HUES6 (cell line): ENCODE data around the gene PLA2G12A.

Source experiments
- H3K27ac ChIP-seq: 2 replicates; pipeline ENCODE4 v1.7.0; 2013; ENCODE audit warnings: low read depth, mild to moderate bottlenecking, low read length, inconsistent platforms
- H3K27me3 ChIP-seq: 2 replicates; pipeline ENCODE4 v1.6.1; 2013; ENCODE audit warnings: low read length; ENCODE audit not compliant: control insufficient read depth, insufficient read depth
- H3K36me3 ChIP-seq: 2 replicates; pipeline ENCODE4 v1.6.1; 2013; ENCODE audit warnings: low read length; ENCODE audit not compliant: control insufficient read depth, insufficient read depth
- H3K4me1 ChIP-seq: 2 replicates; pipeline ENCODE4 v1.6.1; 2013; ENCODE audit warnings: low read length; ENCODE audit not compliant: control insufficient read depth, insufficient read depth
- H3K4me3 ChIP-seq: 2 replicates; pipeline ENCODE4 v1.5.1; 2013; ENCODE audit warnings: low read depth, low read length
- H3K9ac ChIP-seq: one replicate; pipeline ENCODE4 v1.6.1; 2013; ENCODE audit warnings: mild to moderate bottlenecking, low read length
- H3K9me3 ChIP-seq: 2 replicates; pipeline ENCODE4 v1.6.1; 2013; ENCODE audit warnings: low read depth, low read length; ENCODE audit not compliant: control insufficient read depth, insufficient read depth

PLA2G12A gene

DNA sequence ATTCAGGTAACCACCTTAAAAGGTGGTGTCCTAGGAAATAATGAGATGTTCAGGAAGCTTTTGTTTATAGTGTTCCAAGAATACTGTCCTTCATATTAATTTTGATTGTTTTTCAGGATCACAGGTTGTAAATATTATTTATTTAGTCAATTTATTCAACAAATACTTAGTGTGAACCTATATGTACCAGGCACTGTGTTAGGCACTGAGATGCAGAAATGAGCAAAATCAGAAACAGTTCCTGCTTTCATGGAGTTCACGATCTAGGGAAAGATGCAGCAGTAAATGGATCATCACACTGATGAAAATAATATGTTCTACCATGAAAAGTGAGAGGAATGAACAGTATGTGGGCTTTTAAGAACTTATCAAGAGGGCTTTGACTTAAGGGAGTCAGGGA is 18.2 kb upstream of the PLA2G12A start:
- Histone ChIP-seq H3K4me3 (no peak overlapping the region), H3K9me3 (no peaks in the 10 kb centered on the region), H3K36me3 (no peaks in the 10 kb centered on the region), H3K9ac (no peak overlapping the region), H3K27ac (no peak overlapping the region), H3K27me3 (no peaks in the 10 kb centered on the region), H3K4me1 (no peaks in the 10 kb centered on the region)

DNA sequence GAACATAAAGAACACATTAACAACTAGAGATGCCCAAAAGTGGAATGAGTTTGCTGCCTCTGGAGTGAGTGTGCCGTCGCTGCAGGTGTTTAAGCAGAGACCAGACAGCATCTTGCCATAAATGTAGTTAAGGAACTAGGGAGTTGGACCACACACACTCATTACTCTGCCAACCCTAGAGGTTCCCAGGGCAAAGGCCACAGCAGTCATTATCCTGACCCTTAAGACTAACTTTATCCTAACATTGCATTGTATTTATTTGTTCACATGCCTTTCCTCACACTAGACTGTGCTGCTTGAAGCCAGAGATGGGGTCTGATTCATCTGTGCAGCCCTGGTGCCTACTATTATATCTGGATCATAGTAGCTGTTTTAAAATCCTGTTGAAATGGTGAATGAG is 16.9 kb upstream of the PLA2G12A start:
- Histone ChIP-seq H3K27me3 (no peaks in the 10 kb centered on the region), H3K4me1 (no peaks in the 10 kb centered on the region), H3K27ac (no peak overlapping the region), H3K36me3 (no peaks in the 10 kb centered on the region), H3K9ac (no peak overlapping the region), H3K4me3 (no peak overlapping the region), H3K9me3 (no peaks in the 10 kb centered on the region)

DNA sequence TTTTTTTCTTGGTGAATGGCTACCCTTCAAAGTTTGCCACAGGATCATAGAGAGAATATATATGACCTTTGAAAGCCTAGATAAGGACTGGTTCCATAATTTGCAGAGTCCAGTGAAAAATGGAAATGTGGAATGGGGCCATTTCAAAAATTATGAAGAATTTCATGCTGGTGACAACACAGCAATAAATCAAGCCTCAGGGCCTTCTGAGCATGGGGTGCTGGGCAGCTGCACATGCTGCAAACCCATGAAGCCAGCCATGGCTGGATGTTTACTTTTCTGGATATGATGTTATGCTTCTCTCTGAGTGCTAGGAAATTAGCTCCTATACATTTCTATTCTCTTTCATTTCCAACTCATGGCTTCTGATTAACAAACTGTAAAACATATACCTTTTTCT is 16.0 kb upstream of the PLA2G12A start:
- Histone ChIP-seq H3K9me3 (no peaks in the 10 kb centered on the region), H3K27ac (no peak overlapping the region), H3K36me3 (no peaks in the 10 kb centered on the region), H3K9ac (no peak overlapping the region), H3K27me3 (no peaks in the 10 kb centered on the region), H3K4me3 (no peak overlapping the region), H3K4me1 (no peaks in the 10 kb centered on the region)

DNA sequence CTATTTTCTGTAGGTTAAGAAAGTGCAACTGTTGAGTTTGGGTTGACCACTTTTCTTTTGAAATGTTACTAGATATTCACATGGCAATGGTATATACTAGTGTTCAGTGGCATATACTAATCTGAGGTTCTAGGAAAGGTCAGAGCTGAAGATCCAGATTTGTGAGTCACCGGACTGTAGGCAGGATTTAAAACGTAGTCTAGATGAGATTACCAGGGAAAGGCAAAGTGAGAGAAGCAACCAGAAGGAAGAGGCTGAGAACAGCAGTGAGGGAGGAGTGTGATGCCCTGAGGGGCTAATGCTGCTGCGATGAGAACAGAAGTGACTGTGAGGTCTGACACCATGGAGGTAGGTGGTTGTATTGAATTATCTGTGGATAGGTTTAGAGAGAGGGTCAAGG is 9.7 kb upstream of the PLA2G12A start:
- no peak overlapping the region for H3K4me3 ChIP-seq
- no peak overlapping the region for H3K27ac ChIP-seq
- H3K4me1 ChIP-seq = no peaks in the 10 kb centered on the region
- H3K36me3 ChIP-seq = no peaks in the 10 kb centered on the region
- no peaks in the 10 kb centered on the region for H3K9me3 ChIP-seq
- no peak overlapping the region for H3K9ac ChIP-seq
- no peaks in the 10 kb centered on the region for H3K27me3 ChIP-seq

DNA sequence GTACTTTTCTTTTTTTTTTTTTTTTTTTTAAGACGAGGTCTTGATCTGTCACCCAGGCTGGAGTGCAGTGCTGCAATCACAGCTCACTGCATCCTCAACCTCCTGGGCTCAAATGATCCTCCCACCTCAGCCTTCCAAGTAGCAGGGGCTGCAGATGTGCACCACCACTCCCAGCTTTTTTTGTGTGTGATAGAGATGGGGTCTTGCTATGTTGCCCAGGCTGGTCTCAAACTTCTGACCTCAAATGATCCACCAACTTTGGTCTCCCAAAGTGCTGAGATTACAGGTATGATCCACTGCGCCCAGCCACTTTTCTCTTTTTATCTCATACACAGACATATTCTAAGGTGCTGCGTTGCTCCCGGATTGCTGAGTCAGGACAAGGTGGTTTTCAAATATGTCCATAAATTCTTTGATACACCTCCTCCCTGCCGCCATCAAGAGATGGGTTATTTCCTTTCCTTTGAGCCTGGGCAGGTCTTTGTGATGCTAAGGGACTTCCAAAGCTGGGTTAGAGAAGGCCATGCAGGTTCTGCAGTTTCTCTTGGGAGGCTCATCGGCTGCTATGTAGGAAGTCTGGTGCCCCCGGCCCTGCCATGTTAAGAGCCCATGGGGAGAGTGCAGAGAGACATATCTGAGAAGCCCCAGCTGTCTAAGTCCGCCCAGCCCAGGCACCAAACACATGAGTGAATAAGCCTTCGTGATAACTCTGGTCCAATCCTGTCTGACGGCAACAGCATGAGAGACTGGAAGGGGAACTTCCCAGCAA is 8.4 kb upstream of the PLA2G12A start:
- H3K27ac ChIP-seq = no peak overlapping the region
- H3K9ac ChIP-seq = no peak overlapping the region
- no peaks in the 10 kb centered on the region for H3K9me3 ChIP-seq
- H3K4me3 ChIP-seq = no peak overlapping the region
- no peaks in the 10 kb centered on the region for H3K4me1 ChIP-seq
- no peaks in the 10 kb centered on the region for H3K27me3 ChIP-seq
- no peaks in the 10 kb centered on the region for H3K36me3 ChIP-seq

DNA sequence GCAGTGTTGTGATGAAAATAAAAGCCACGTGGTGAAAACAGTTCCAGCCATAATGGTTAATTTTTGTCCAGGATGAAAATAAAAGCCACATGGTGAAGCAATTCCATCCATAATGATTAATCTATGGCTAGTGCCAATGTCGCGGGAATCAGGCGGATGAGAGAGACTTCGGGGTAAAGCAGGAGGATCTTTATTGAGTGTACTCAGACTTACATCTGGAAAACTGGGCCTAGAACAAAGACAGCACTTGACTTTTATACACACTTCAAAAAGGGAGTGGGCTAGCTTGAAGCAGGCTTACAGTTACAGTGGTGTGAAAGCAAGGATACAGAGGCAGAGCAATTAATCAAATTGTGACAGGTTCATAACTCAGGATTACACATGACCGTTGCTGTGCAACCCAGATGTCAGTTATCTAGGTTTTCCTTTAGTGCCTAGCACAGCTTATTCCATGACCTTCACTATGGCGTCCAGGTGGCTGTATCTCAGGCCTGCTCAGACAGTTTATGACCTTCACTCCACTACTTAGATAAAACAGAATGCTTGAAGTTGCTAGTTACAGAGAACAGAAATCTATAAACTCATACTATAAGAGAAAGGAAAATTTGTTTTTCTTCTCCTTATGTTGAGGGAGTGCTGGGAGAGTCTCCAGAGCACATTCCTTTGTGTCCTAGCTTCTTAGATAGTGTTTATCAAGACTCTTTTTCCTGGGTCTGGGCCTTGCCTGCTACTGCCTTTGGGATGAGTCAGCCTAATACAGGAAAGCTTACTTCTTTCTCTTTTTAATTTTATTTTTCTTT is 5.9 kb upstream of the PLA2G12A start:
- H3K4me1 ChIP-seq = 0 out of 2 replicates have a peak, but pooled peaks cover 3% of the 10 kb centered on the region
- H3K27me3 ChIP-seq = no peaks in the 10 kb centered on the region
- no peaks in the 10 kb centered on the region for H3K36me3 ChIP-seq
- no peak overlapping the region for H3K9ac ChIP-seq
- H3K27ac ChIP-seq = no peak overlapping the region
- no peaks in the 10 kb centered on the region for H3K9me3 ChIP-seq
- H3K4me3 ChIP-seq = no peak overlapping the region

DNA sequence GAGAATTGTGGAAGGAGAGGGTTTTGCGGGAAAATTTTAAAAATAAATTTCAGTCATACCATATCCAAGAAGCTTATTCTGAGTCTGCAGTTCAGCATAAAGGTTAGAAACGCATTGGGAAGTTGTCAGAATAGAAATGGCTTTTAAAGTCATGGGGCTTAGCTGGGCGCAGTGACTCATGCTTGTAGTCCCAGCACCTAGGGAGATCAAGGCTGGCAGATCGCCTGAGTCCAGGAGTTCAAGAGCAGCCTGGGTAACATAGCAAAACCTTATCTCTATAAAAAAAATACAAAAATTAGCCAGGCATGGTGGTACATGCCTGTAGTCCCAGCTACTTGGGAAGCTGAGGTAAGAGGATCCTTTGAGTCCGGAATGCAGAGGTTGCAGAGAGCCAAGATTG is 3.9 kb upstream of the PLA2G12A start:
- no peaks in the 10 kb centered on the region; the same call in 1 of the 2 replicates for H3K27me3 ChIP-seq
- H3K27ac ChIP-seq = no peak overlapping the region
- H3K4me3 ChIP-seq = no peak overlapping the region
- H3K4me1 ChIP-seq = 0 out of 2 replicates have a peak, but pooled peaks cover 3% of the 10 kb centered on the region
- H3K9ac ChIP-seq = no peak overlapping the region
- H3K36me3 ChIP-seq = no peaks in the 10 kb centered on the region
- no peaks in the 10 kb centered on the region for H3K9me3 ChIP-seq

DNA sequence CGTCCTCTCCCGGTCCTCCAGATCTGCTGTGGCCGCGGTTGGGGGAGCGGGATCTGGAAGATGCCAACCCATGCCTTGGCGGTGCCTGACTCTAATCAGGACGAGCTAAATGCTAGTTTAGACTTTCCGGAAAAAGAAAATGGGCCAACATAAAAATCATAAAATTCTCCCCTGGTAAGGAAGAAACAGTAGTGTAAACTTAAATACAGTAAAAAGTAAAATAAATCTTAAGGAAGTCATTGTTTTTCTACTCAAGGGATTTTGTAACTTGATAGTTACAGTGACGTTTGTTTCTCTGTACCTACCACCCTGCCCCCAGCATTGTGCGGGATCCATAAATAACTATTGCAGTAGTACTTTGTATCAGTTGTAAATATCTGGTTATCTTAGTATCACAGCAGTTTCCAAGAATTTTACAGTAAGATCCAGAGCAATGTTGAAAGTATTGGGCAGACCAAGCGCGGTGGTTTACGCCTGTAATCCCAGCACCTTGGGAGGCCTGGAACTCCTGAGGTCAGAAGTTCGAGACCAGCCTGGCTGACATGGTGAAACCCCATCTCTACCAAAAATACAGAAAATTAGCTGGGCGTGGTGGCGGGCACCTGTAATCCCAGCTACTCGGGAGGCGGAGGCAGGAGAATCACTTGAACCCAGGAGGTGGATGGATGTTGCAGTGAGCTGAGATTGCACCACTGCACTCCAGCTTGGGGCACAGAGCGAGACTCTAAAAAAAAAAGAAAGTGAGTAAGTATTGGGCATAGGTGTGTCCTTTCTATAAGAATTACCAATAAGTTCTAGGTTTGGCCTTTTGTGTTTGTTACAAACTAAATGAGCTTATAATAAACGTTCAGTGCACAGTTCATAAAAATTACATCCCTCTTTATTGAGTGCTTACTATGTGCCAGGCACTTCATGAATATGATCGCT is 1.0 kb upstream of the PLA2G12A start:
- H3K9me3 ChIP-seq = no peaks in the 10 kb centered on the region
- 0 out of 2 replicates have a peak overlapping the region, but pooled peaks have one; percentile 67 for H3K27ac ChIP-seq
- H3K27me3 ChIP-seq = no peaks in the 10 kb centered on the region; the same call in 1 of the 2 replicates
- no peaks in the 10 kb centered on the region for H3K36me3 ChIP-seq
- H3K4me1 ChIP-seq = peaks cover 9% of the 10 kb centered on the region
- H3K9ac ChIP-seq = peak overlapping the region; percentile 79
- peak overlapping the region; percentile 75 for H3K4me3 ChIP-seq

DNA sequence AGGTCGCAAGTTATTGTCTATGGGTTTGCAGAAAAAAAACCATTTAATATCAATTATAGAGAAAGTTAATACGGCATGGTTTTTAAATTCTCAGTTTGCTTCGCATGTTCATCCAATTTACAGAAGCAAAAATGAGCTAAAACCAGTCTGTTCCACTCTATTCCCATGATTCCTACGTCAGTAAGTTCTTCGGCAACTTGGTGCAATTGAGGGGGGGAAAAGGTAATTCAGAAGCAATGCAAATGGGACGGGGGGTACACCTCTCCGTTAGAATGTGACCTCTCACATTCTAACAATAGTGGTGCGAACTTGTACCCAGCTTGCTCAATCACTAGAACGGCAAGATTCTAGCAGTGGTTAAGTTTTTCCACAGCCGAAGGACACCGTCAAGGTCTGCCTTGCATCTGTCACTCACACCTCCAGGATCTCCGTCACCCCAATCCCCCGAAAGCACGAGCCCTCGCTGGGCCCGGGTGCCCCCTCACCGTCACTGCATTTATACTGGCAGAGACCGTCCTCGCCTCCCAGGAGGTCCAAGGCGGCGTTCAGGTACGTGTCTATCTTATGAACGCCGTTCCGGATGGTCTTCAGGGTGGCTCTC is 653 bp downstream of the PLA2G12A start:
- no peak overlapping the region for H3K27ac ChIP-seq
- H3K9ac ChIP-seq = peak overlapping the region; percentile 82
- no peaks in the 10 kb centered on the region for H3K9me3 ChIP-seq
- H3K27me3 ChIP-seq = no peaks in the 10 kb centered on the region; the same call in 1 of the 2 replicates
- no peaks in the 10 kb centered on the region for H3K36me3 ChIP-seq
- H3K4me3 ChIP-seq = peak overlapping the region; percentile 87
- H3K4me1 ChIP-seq = peaks cover 9% of the 10 kb centered on the region

DNA sequence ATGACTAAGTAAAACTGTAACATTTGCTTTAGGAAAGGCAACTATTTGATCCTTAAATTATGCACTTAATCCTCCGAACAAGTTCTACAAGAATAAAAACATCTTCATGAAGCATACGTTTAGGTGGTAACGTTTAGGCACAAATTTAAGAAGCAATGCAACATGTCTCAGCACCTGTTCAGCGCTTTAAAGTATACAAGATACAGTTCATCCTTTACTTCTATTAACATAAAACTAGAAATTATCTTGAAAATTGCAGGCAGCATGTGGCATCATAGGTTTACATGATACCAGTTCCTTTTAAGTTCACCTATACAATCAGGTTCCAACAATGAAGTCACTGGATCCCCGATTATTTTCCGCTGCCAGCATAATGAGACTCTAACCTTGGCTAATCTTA is 1.5 kb downstream of the PLA2G12A start:
- Histone ChIP-seq H3K9ac (no peak overlapping the region), H3K9me3 (no peaks in the 10 kb centered on the region), H3K36me3 (no peaks in the 10 kb centered on the region), H3K4me1 (peaks cover 9% of the 10 kb centered on the region), H3K27me3 (no peaks in the 10 kb centered on the region; the same call in 1 of the 2 replicates), H3K4me3 (peak overlapping the region; percentile 87), H3K27ac (no peak overlapping the region)
